ENCODE measurements around the gene IL22RA1. TPM values are rescaled to one million over a fixed set of nuclear protein-coding genes. Genes with fewer than 3 reads are reported as not detected.

IL22RA1 gene
- total RNA-seq, 4 donors from 2014 or later, result 34.7 to 53.1 (median 45.9) TPM

DNA sequence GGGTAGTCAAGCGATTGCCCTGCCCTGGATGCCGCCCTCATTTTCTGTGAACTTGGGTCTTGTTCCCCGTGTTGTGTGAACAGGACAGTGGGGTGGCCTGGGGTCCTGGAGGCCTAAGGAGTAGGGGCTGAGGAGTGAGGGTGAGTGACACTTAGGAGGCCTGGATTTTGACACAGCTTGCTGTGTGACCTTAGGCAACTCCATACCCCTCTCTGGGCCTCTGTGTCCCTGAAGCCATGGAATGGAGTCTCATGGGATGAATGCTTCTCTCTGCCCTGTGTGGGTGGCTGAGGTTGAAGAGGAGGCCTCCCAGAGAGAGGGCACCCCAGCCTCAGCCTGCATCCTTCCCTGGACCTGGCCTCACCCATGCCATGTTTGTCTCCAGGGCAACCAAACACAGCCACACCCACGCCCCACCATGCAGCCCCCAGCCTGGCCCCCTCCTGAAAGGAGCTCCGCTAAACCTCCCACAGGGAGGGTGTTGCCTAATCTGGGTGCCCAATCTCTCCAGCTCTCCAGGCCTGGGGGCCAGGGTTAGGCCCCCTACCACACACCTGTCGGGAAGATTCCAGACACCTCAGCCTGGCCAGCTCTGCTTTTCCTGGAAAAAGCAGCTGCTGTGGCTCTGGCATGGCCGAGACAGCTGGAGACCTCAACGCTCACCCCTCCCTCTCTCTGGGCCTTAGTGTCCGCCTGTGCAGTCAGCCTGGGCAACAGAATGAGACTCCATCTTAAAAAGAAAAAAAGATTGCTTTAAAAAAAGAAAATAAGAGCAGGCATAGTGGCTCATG is 40.9 kb downstream of the IL22RA1 start:
- no peak overlapping the region for H3K4me3 ChIP-seq (ENCODE audit: low read depth, poor library complexity, severe bottlenecking)
- no peak for DNase-seq (ENCODE audit: low spot score in 2 of 2)
- TF ChIP-seq POLR2A (IDR thresholded peaks at IDR 0.05), result no peak
- TF ChIP-seq, protein P1, sequence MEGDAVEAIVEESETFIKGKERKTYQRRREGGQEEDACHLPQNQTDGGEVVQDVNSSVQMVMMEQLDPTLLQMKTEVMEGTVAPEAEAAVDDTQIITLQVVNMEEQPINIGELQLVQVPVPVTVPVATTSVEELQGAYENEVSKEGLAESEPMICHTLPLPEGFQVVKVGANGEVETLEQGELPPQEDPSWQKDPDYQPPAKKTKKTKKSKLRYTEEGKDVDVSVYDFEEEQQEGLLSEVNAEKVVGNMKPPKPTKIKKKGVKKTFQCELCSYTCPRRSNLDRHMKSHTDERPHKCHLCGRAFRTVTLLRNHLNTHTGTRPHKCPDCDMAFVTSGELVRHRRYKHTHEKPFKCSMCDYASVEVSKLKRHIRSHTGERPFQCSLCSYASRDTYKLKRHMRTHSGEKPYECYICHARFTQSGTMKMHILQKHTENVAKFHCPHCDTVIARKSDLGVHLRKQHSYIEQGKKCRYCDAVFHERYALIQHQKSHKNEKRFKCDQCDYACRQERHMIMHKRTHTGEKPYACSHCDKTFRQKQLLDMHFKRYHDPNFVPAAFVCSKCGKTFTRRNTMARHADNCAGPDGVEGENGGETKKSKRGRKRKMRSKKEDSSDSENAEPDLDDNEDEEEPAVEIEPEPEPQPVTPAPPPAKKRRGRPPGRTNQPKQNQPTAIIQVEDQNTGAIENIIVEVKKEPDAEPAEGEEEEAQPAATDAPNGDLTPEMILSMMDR (IDR thresholded peaks at IDR 0.05), result no peak
- 58 to 60% methylated on average over 8 to 9 of the region's 9 CpGs for WGBS, 2 donors
- intact Hi-C loops (cut with DNase I; ENCODE audit: low total_unique reads), result no loop called here

DNA sequence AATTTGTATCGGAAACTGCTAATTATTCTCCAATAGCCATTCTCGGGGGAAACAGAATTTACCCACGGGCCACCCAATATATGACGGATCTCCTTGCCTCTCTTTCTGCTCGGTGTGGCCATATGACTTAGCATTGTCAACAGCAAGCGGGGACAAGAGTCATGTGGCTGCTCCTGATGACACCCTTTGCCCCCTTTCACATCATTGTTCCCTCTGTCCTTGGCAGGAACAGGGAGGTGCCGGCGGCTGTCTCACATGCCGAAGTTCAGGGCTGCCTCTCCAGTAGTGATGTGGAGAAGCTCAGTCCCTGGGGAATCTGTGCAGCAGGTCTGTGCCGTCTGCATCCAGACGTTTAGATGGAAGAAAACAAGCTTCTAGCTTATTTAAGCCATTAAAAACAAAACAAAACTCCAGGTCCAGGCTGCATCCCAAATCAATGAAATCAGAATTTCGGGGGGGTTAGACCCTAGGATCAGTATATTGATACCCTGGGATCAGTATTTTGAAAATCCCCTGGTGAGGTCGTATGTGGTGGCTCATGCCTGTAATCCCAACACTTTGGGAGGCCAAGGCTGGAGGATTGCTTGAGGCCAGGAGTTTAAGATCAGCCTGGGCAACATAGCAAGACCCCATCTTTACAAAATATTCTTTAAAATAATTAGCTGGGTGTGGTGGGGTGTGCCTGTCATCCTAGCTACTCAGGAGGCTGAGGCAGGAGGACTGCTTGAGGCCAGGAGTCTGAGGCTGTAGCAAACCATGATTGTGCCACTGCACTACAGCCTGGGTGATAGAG is 41.8 kb downstream of the IL22RA1 start:
- DNase-seq (ENCODE audit: low spot score in 2 of 2), result no peak
- 83 to 84% methylated on average over 13 of the region's 13 CpGs for WGBS, 2 donors
- TF ChIP-seq, protein P1 (IDR thresholded peaks at IDR 0.05), result no peak
- TF ChIP-seq POLR2A (IDR thresholded peaks at IDR 0.05), result no peak
- H3K4me3 ChIP-seq (ENCODE audit: low read depth, poor library complexity, severe bottlenecking), result no peak overlapping the region
- intact Hi-C loops (cut with DNase I; ENCODE audit: low total_unique reads), result no loop called here

DNA sequence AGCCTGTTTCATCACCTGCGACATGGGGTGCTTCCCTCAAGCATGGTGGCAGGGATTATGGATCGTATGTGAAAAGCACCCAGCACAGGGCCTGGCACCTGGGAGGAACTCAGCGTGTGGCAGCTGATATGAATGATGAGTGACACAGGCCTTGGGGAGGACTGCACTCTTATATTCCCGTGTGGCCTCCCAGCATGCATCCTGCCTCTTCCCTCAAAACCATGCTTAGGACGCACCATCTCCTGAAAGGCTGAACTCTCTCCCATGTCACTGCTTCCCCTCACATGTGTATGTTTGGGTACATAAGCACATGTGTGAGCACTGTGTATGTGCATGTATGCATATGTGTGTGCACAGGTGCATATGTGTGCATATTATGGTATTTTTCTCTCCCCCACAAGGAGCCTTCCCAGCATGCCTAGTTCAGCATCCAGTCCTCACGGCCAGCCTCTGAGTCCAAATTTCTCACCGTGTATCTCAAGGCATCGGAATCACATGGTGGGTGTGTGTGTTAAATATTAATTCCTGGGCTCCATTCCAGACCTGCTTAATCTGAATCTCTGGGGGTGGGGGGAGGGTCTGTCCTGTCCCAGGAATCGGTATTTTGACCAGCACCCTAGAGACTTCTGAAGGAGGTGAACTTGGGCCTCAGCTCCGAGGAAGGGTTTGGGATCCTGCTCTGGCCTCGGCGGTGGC is 43.8 kb downstream of the IL22RA1 start:
- DNase-seq (ENCODE audit: low spot score in 2 of 2), result no peak
- intact Hi-C loops (cut with DNase I; ENCODE audit: low total_unique reads), result no loop called here
- no peak overlapping the region for H3K4me3 ChIP-seq (ENCODE audit: low read depth, poor library complexity, severe bottlenecking)
- TF ChIP-seq, protein P1 (IDR thresholded peaks at IDR 0.05), result no peak
- TF ChIP-seq POLR2A (IDR thresholded peaks at IDR 0.05), result no peak
- 72% methylated on average over 12 of the region's 12 CpGs for WGBS, 2 donors

DNA sequence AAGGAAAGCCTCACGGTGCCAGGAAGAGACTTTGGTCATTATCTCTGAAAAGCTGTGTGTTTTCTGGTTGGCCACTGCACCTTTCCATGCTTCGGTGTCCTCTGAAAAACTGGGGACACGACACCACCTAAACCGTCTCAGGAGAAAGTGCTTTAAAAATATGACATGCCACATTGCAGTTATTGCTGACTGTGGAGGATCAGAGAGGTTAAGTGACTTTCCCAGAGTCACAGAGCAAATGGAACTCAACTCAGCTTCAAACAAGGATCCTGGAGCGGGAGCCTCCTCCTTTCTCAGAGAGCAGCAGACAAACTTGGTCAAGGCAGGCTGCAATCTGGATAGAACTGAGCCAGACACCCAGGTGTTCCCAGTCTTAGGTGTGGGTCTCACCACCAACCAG is 44.8 kb downstream of the IL22RA1 start:
- intact Hi-C loops (cut with DNase I; ENCODE audit: low total_unique reads), result no loop called here
- 92 to 94% methylated on average over 5 of the region's 5 CpGs for WGBS, 2 donors
- TF ChIP-seq, protein P1 (IDR thresholded peaks at IDR 0.05), result no peak
- TF ChIP-seq POLR2A (IDR thresholded peaks at IDR 0.05), result no peak
- no peak for DNase-seq (ENCODE audit: low spot score in 2 of 2)
- no peak overlapping the region for H3K4me3 ChIP-seq (ENCODE audit: low read depth, poor library complexity, severe bottlenecking)

DNA sequence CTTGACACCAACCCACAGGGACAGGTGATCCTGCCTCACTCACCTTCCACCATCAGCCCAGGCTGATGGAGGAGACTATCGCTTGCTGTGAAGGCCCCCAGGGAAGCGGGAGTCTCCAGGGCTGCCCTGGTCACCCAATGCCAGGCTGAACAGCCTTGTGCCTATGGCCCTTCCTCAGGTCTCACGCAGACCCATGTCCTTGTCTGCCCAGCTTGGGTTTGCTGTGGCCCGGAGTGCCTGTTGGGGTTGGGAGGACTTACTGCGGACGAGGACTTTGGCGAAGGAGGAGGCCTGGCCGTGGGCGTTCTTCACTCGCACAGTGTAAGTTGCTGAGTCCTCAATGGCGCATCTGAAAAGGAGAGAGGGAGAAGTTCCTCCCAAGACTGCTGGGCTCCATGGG is 45.3 kb downstream of the IL22RA1 start:
- H3K4me3 ChIP-seq (ENCODE audit: low read depth, poor library complexity, severe bottlenecking), result no peak overlapping the region
- TF ChIP-seq, protein P1 (IDR thresholded peaks at IDR 0.05), result no peak
- no peak for TF ChIP-seq POLR2A (IDR thresholded peaks at IDR 0.05)
- intact Hi-C loops (cut with DNase I; ENCODE audit: low total_unique reads), result no loop called here
- no peak for DNase-seq (ENCODE audit: low spot score in 2 of 2)
- 86 to 96% methylated on average over 10 to 11 of the region's 11 CpGs for WGBS, 2 donors

Measured in lower leg skin (tissue), 4 donors.